A549 (cell line): ENCODE data around the gene SEMA3C. TPM values are rescaled to one million over a fixed set of nuclear protein-coding genes. Genes with fewer than 3 reads are reported as not detected.

Experiments
- ATAC-seq, 2 experiments: fragments of 200-7000 bp in 1 of 2; fragments of >200 bp in 1 of 2; cut with Nextera tagmentation in 1 of 2; cut with Tn5 transposase in 1 of 2; 3 replicates each; pipeline versions ENCODE4 v1.8.0 to v1.9.1; 2018 to 2020; ENCODE audit warnings: mild to moderate bottlenecking in 1 of 2, moderate library complexity in 1 of 2
- CTCF ChIA-PET: fragments of 300-600 bp; sonication (Branson Sonifier 250); formaldehyde crosslinking; extraction: SDS; loops from one replicate; lab custom pipeline; 2021; ENCODE audit warnings: antibody characterized with exemption, inconsistent platforms; lab: Yijun Ruan, JAX
- POLR2A ChIA-PET: fragments of 350-600 bp; formaldehyde crosslinking; extraction: SDS; loops from one replicate; lab custom pipeline; 2021; ENCODE audit warnings: antibody characterized with exemption, inconsistent platforms; lab: Yijun Ruan, JAX
- DNase-seq, 2 experiments: peaks; one replicate each; pipeline versions ENCODE4 v3.0.0 to v3.0.0-alpha.2; 2011 to 2016; ENCODE audit warnings: low read depth in 1 of 2, low spot score in 1 of 2
- FAIRE-seq: peaks from 2 replicates; lab custom pipeline; 2011; peaks lifted over from hg19 to GRCh38; lab: Jason Lieb, UNC
- H3K27ac ChIP-seq, 2 experiments: fragments of >200 bp; sonication (Bioruptor Twin); formaldehyde crosslinking; 3 replicates each; pipeline ENCODE4 v1.5.1; 2016 to 2017
- H3K4me1 ChIP-seq: fragments of >200 bp; sonication (Bioruptor Twin); formaldehyde crosslinking; 3 replicates; pipeline ENCODE4 v1.6.1; 2016
- H3K4me2 ChIP-seq: fragments of >200 bp; sonication (Bioruptor Twin); formaldehyde crosslinking; 3 replicates; pipeline ENCODE4 v1.6.1; 2016
- H3K4me3 ChIP-seq: fragments of >200 bp; sonication (Bioruptor Twin); formaldehyde crosslinking; 3 replicates; pipeline ENCODE4 v1.5.1; 2016
- H3K9me3 ChIP-seq: fragments of >200 bp; sonication (Bioruptor Twin); formaldehyde crosslinking; 3 replicates; pipeline ENCODE4 v1.6.1; 2016
- CHD2 ChIP-seq: fragments of 150-350 bp; IDR thresholded peaks from 2 replicates; pipeline ENCODE4 v1.6.1; 2014; ENCODE audit warnings: low read length; ENCODE audit not compliant: partially characterized antibody
- CTCF ChIP-seq: fragments of >200 bp; sonication (Bioruptor Twin); formaldehyde crosslinking; IDR thresholded peaks from 3 replicates; pipeline ENCODE4 v1.5.1; 2016
- FOXS1 ChIP-seq: fragments of 250-450 bp; sonication (Bioruptor Pico); IDR thresholded peaks from 2 replicates; pipeline ENCODE4 v1.5.0; 2020; ENCODE audit warnings: mild to moderate bottlenecking, moderate library complexity
- HOXB5 ChIP-seq: fragments of 250-450 bp; sonication (Bioruptor Pico); IDR thresholded peaks from 2 replicates; pipeline ENCODE4 v1.5.0; 2020; ENCODE audit warnings: mild to moderate bottlenecking, moderate library complexity
- RAD21 ChIP-seq, 2 experiments: fragments of >200 bp in 1 of 2; sonication (Bioruptor Twin) in 1 of 2; formaldehyde crosslinking in 1 of 2; IDR thresholded peaks in 1 of 2; conservative IDR thresholded peaks in 1 of 2; 2 replicates in 1 of 2; 3 replicates in 1 of 2; pipeline ENCODE4 v1.6.1; 2012 to 2018; ENCODE audit warnings: inconsistent platforms in 1 of 2
- SMC3 ChIP-seq: fragments of >200 bp; sonication (Bioruptor Twin); formaldehyde crosslinking; IDR thresholded peaks from 3 replicates; pipeline ENCODE4 v1.6.1; 2018; ENCODE audit warnings: inconsistent platforms
- WGBS: methylation state at CpG from one replicate; pipeline ENCODE4 v1.1.6; 2017; ENCODE audit errors: missing lambda C conversion rate; 5-methylcytosine and 5-hydroxymethylcytosine counted together
- polyA plus RNA-seq, 4 experiments: library from polyadenylated mRNA; depleted of rRNA in 3 of 4; stranded (reverse); fragments of >200 nt; fragmentation: RNase III in 1 of 4; extraction: RNeasy Plus Mini Kit Qiagen cat#74134 plus additional on column Dnase treatment in 1 of 4; gene quantifications; 2 replicates in 3 of 4; 3 replicates in 1 of 4; pipeline ENCODE4 v1.2.3, GENCODE V29; 2011 to 2017

Gene SEMA3C
- polyA plus RNA-seq, 2 of the 4 experiments (the other 2 are of a cell fraction), result 78.1 to 212 TPM

GRCh38 chr7:80699721-80700256 is 219.1 kb downstream of the SEMA3C start:
- Histone ChIP-seq H3K27ac (peak overlapping the region; percentile 84 to 90), H3K4me3 (no peak overlapping the region), H3K9me3 (peaks cover 5% of the 10 kb centered on the region; the same call in 1 of the 3 replicates), H3K4me1 (peaks cover 39% of the 10 kb centered on the region)
- POLR2A ChIA-PET, result interaction anchor here (1.0 kb wide), 1 partner anchor 220 kb away, joined by 3 read pairs; no protein-coding TSS in a partner anchor
- FAIRE-seq (peak; percentile 23), DNase-seq (no peak)
- TF ChIP-seq FOXS1 (CRISPR knock-in tag), result 0 out of 2 replicates have a peak, but pooled peaks have one; percentile 6
- no peak for TF ChIP-seq HOXB5 (CRISPR knock-in tag)
- TF ChIP-seq, all 56 proteins: peak for 1
- ATAC-seq, result peak; percentile 48 to 66; a peak in 3 of 6 replicates
- H3K4me2 ChIP-seq, result peak overlapping the region; percentile 57
- CTCF ChIA-PET, result interaction anchor here (0.9 to 7.1 kb wide), 6 partner anchors 16 to 771 kb away, joined by 3 to 45 read pairs (median 4); partner anchors contain the start of gene SEMA3C
- 36% methylated on average over 4 of the region's 4 CpGs for WGBS

- Histone ChIP-seq H3K4me2 (peak overlapping the region; percentile 57), H3K4me3 (no peak overlapping the region), H3K27ac (peak overlapping the region; percentile 84 to 90), H3K4me1 (peaks cover 37% of the 10 kb centered on the region), H3K9me3 (peaks cover 5% of the 10 kb centered on the region; the same call in 1 of the 3 replicates)
- POLR2A ChIA-PET, result interaction anchor here (1.0 kb wide), 1 partner anchor 221 kb away, joined by 3 read pairs; no protein-coding TSS in a partner anchor
- CTCF ChIA-PET, result interaction anchor here (0.6 to 7.1 kb wide), 14 partner anchors 8 to 772 kb away, joined by 3 to 45 read pairs (median 4); partner anchors contain the start of gene SEMA3C
- WGBS, result 18% methylated on average over 5 of the region's 5 CpGs
- FAIRE-seq (peak; percentile 99), DNase-seq (peak; percentile 17 to 66), ATAC-seq (peak; percentile 57 to 82; a peak in 5 of 6 replicates)
- TF ChIP-seq CTCF (peak; percentile 89), RAD21 (conservative IDR thresholded peaks at IDR 0.05 in 1 of 2, IDR thresholded peaks at IDR 0.05 in 1 of 2) (peak; percentile 95 to 97), CHD2 (no peak), SMC3 (peak; percentile 96)
Observed at GRCh38 chr7:80699045-80699638, 219.7 kb downstream of the SEMA3C start.
